Measurements from ENCODE around the gene NLGN1. TPM values are rescaled to one million over a fixed set of nuclear protein-coding genes. Genes with fewer than 3 reads are reported as not detected.

Gene NLGN1
- polyA plus RNA-seq, 1 donor from 2014 or later = 2.7 TPM

DNA sequence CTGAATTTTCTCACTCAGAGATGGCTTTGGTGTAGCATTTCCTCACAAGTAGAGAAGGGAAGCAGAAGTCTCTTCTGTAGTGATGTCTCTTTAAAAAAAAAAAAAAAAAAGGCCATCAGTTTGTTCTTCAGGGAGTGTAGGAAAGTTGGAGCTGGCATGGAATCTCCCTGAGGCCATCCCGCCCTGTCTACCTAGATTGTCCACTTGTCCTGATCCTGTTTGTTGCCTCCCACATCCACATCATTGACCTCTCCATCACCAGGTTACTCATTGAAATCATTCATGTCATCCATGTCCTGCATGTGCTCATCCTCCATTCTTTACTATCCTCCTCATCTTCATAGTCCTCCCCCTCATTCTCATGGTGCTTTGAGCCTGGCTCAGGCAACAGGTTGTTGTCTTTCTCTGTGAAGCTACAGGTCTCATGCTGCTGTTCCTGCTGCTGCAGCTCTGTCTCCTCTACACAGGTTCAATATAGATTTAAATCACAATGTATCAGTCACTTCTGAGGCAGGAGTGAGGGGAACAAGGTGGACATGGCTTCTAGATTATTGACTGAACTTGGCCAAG, 905.3 kb downstream of the NLGN1 start:
- no peaks in the 10 kb centered on the region for H3K79me2 ChIP-seq (replicated peaks; ENCODE audit: insufficient read depth, low read length)
- H4K20me1 ChIP-seq (ENCODE audit: insufficient read depth) = no peaks in the 10 kb centered on the region

DNA sequence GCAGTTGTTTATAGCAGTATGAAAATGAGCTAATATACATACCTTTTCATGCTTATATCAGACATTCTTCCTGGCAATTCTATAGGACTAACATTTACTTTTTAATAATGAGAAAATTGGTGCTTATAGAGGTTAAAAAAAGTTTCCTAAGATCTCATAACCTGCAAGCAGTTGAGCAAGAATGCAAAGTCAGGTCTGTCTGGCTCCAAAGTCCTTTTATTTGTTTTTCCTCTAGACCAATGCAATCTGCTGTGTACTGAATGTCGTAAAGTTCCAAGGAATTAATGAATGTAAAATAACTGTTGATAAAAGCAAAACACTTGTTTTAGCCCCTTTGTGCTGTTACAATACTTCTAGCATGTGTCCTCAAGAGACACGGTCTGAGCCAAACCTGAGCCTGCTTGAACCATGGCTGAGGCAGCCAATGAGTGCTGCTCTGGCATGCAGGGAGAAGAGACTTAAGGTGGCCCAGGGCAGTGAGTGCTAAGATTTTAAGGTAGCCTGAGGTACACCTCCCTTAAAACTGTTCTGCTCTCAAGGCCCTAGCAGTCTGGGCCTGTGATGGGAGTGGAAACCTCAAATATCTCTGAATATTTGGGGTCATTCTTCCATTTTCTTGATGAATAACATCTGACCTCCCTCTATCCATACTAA, 906.5 kb downstream of the NLGN1 start:
- H3K9me3 ChIP-seq (ENCODE audit: low read length) = no peaks in the 10 kb centered on the region
- no peaks in the 10 kb centered on the region for H3K36me3 ChIP-seq (ENCODE audit: insufficient read depth, low read length)
- no peaks in the 10 kb centered on the region for H3K27me3 ChIP-seq (ENCODE audit: insufficient read depth, low read depth, low read length)
- H3K27ac ChIP-seq (ENCODE audit: low read length) = no peak overlapping the region
- TF ChIP-seq EP300 (conservative IDR thresholded peaks at IDR 0.05; ENCODE audit: poor library complexity, severe bottlenecking) (no peak), MXI1 (conservative IDR thresholded peaks at IDR 0.05; ENCODE audit: poor library complexity, severe bottlenecking) (no peak), EZH2 (IDR thresholded peaks at IDR 0.05; ENCODE audit: borderline replicate concordance, insufficient read depth, low read length, poor library complexity, severe bottlenecking) (no peak), TAF1 (IDR thresholded peaks at IDR 0.05; ENCODE audit: low read depth) (no peak), POLR2AphosphoS5 (IDR thresholded peaks at IDR 0.05) (no peak), RAD21 (conservative IDR thresholded peaks at IDR 0.05) (no peak), SMC3 (conservative IDR thresholded peaks at IDR 0.05; ENCODE audit: poor library complexity) (no peak)
- TF ChIP-seq, protein P1, sequence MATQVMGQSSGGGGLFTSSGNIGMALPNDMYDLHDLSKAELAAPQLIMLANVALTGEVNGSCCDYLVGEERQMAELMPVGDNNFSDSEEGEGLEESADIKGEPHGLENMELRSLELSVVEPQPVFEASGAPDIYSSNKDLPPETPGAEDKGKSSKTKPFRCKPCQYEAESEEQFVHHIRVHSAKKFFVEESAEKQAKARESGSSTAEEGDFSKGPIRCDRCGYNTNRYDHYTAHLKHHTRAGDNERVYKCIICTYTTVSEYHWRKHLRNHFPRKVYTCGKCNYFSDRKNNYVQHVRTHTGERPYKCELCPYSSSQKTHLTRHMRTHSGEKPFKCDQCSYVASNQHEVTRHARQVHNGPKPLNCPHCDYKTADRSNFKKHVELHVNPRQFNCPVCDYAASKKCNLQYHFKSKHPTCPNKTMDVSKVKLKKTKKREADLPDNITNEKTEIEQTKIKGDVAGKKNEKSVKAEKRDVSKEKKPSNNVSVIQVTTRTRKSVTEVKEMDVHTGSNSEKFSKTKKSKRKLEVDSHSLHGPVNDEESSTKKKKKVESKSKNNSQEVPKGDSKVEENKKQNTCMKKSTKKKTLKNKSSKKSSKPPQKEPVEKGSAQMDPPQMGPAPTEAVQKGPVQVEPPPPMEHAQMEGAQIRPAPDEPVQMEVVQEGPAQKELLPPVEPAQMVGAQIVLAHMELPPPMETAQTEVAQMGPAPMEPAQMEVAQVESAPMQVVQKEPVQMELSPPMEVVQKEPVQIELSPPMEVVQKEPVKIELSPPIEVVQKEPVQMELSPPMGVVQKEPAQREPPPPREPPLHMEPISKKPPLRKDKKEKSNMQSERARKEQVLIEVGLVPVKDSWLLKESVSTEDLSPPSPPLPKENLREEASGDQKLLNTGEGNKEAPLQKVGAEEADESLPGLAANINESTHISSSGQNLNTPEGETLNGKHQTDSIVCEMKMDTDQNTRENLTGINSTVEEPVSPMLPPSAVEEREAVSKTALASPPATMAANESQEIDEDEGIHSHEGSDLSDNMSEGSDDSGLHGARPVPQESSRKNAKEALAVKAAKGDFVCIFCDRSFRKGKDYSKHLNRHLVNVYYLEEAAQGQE (IDR thresholded peaks at IDR 0.05; ENCODE audit: borderline replicate concordance) = no peak
- TF ChIP-seq, protein P2, sequence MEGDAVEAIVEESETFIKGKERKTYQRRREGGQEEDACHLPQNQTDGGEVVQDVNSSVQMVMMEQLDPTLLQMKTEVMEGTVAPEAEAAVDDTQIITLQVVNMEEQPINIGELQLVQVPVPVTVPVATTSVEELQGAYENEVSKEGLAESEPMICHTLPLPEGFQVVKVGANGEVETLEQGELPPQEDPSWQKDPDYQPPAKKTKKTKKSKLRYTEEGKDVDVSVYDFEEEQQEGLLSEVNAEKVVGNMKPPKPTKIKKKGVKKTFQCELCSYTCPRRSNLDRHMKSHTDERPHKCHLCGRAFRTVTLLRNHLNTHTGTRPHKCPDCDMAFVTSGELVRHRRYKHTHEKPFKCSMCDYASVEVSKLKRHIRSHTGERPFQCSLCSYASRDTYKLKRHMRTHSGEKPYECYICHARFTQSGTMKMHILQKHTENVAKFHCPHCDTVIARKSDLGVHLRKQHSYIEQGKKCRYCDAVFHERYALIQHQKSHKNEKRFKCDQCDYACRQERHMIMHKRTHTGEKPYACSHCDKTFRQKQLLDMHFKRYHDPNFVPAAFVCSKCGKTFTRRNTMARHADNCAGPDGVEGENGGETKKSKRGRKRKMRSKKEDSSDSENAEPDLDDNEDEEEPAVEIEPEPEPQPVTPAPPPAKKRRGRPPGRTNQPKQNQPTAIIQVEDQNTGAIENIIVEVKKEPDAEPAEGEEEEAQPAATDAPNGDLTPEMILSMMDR (IDR thresholded peaks at IDR 0.05; ENCODE audit: poor library complexity, severe bottlenecking) = no peak
- H3K9me2 ChIP-seq (ENCODE audit: insufficient read depth, low read length) = no peaks in the 10 kb centered on the region
- H3K4me3 ChIP-seq (ENCODE audit: low read length) = no peak overlapping the region
- no peak overlapping the region for H3K9ac ChIP-seq (ENCODE audit: low read length)
- H4K20me1 ChIP-seq (ENCODE audit: insufficient read depth) = no peaks in the 10 kb centered on the region
- H3K4me2 ChIP-seq (ENCODE audit: low read length) = no peak overlapping the region
- H3K79me2 ChIP-seq (replicated peaks; ENCODE audit: insufficient read depth, low read length) = no peaks in the 10 kb centered on the region
- no peaks in the 10 kb centered on the region for H3F3A ChIP-seq (ENCODE audit: insufficient read depth, low read length, poor library complexity, severe bottlenecking)
- H2AFZ ChIP-seq (ENCODE audit: low read depth, low read length) = no peak overlapping the region

More for the DNA sequence above, 905.3 kb downstream of the NLGN1 start:
- H3K9me2 ChIP-seq (ENCODE audit: insufficient read depth, low read length) = no peaks in the 10 kb centered on the region
- H3K27me3 ChIP-seq (ENCODE audit: insufficient read depth, low read depth, low read length) = no peaks in the 10 kb centered on the region
- H3K9me3 ChIP-seq (ENCODE audit: low read length) = no peaks in the 10 kb centered on the region
- TF ChIP-seq TAF1 (IDR thresholded peaks at IDR 0.05; ENCODE audit: low read depth) = no peak
- no peak for TF ChIP-seq MXI1 (conservative IDR thresholded peaks at IDR 0.05; ENCODE audit: poor library complexity, severe bottlenecking)
- TF ChIP-seq EZH2 (IDR thresholded peaks at IDR 0.05; ENCODE audit: borderline replicate concordance, insufficient read depth, low read length, poor library complexity, severe bottlenecking) = no peak
- TF ChIP-seq, protein P2 (IDR thresholded peaks at IDR 0.05; ENCODE audit: poor library complexity, severe bottlenecking) = no peak
- TF ChIP-seq RAD21 (conservative IDR thresholded peaks at IDR 0.05) = no peak
- no peak for TF ChIP-seq EP300 (conservative IDR thresholded peaks at IDR 0.05; ENCODE audit: poor library complexity, severe bottlenecking)
- no peak for TF ChIP-seq POLR2AphosphoS5 (IDR thresholded peaks at IDR 0.05)
- TF ChIP-seq SMC3 (conservative IDR thresholded peaks at IDR 0.05; ENCODE audit: poor library complexity) = no peak
- TF ChIP-seq, protein P1 (IDR thresholded peaks at IDR 0.05; ENCODE audit: borderline replicate concordance) = no peak
- no peak overlapping the region for H2AFZ ChIP-seq (ENCODE audit: low read depth, low read length)
- no peak overlapping the region for H3K9ac ChIP-seq (ENCODE audit: low read length)
- H3K4me3 ChIP-seq (ENCODE audit: low read length) = no peak overlapping the region
- H3K27ac ChIP-seq (ENCODE audit: low read length) = no peak overlapping the region
- no peak overlapping the region for H3K4me2 ChIP-seq (ENCODE audit: low read length)
- no peaks in the 10 kb centered on the region for H3F3A ChIP-seq (ENCODE audit: insufficient read depth, low read length, poor library complexity, severe bottlenecking)
- no peaks in the 10 kb centered on the region for H3K36me3 ChIP-seq (ENCODE audit: insufficient read depth, low read length)

Measured in neural cell (in vitro differentiated cells).